ENCODE data around the gene CFAP65.

GRCh38 chr2:218962859-218963492 is 78.3 kb downstream of the CFAP65 start:
- TF ChIP-seq BHLHE40 (IDR thresholded peaks at IDR 0.05; ENCODE audit: borderline replicate concordance) (no peak), SP1 (IDR thresholded peaks at IDR 0.05) (no peak), TARDBP (IDR thresholded peaks at IDR 0.05) (no peak), ARNT (IDR thresholded peaks at IDR 0.05) (no peak), SUZ12 (IDR thresholded peaks at IDR 0.05) (no peak), ELF4 (IDR thresholded peaks at IDR 0.05) (no peak), PKNOX1 (IDR thresholded peaks at IDR 0.05) (peak; percentile 83)
